T-cell (primary cell): Measurements from ENCODE around the gene PHC2. TPM values are rescaled to one million over a fixed set of nuclear protein-coding genes. Genes with fewer than 3 reads are reported as not detected.

Experiments used
- ATAC-seq, 4 experiments: fragments of 200-7000 bp in 3 of 4; fragments of 150-1000 bp in 1 of 4; cut with Tn5 transposase; replicated peaks in 1 of 4; 1 replicate in 3 of 4; 2 replicates in 1 of 4; pipeline ENCODE4 v1.10.0; 2021; ENCODE audit warnings: moderate library complexity in 3 of 4, mild to moderate bottlenecking in 2 of 4, moderate number of reproducible peaks in 1 of 4
- CTCF ChIA-PET, 2 donors: fragments of 300-600 bp; sonication (Branson Sonifier 250); formaldehyde crosslinking; loops; one replicate each; lab custom pipeline; 2022; ENCODE audit warnings: antibody characterized with exemption in 2 of 2; lab: Charles Lee
- POLR2A ChIA-PET, 2 donors: fragments of 300-600 bp; sonication (Branson Sonifier 250); formaldehyde crosslinking; loops; one replicate each; lab custom pipeline; 2022; ENCODE audit warnings: antibody characterized with exemption in 2 of 2; lab: Charles Lee
- DNase-seq, 35 experiments: peaks; one replicate each; pipeline versions ENCODE4 v3.0.0 to v3.0.0-alpha.2; 2013 to 2023
- H3K27ac ChIP-seq: one replicate; pipeline ENCODE4 v1.5.1; 2013; ENCODE audit warnings: low read length
- H3K27me3 ChIP-seq, 2 experiments: replicated peaks in 1 of 2; 1 replicate in 1 of 2; 2 replicates in 1 of 2; pipeline versions ENCODE4 v1.6.1 to v1.7.0; 2013; ENCODE audit warnings: low read length in 1 of 2, mixed read lengths in 1 of 2; ENCODE audit not compliant: control insufficient read depth in 2 of 2, insufficient read depth in 2 of 2; ENCODE audit errors: extremely low read depth in 1 of 2
- H3K36me3 ChIP-seq, 2 donors: 1 replicate in 1 of 2; 2 replicates in 1 of 2; pipeline versions ENCODE4 v1.6.1 to v1.7.0; 2013; ENCODE audit warnings: low read length in 1 of 2; ENCODE audit not compliant: control insufficient read depth in 2 of 2, insufficient read depth in 1 of 2; ENCODE audit errors: extremely low read depth in 1 of 2
- H3K4me1 ChIP-seq, 2 experiments: 1 replicate in 1 of 2; 2 replicates in 1 of 2; pipeline versions ENCODE4 v1.6.1 to v1.7.0; 2013; ENCODE audit warnings: low read length in 2 of 2, mixed read lengths in 1 of 2; ENCODE audit not compliant: insufficient read depth in 2 of 2, control insufficient read depth in 1 of 2; ENCODE audit errors: extremely low read depth in 1 of 2
- H3K4me3 ChIP-seq, 2 donors: 1 replicate in 1 of 2; 2 replicates in 1 of 2; pipeline versions ENCODE4 v1.5.1 to v1.7.0; 2013; ENCODE audit warnings: mild to moderate bottlenecking in 2 of 2, low read length in 1 of 2, moderate library complexity in 1 of 2; ENCODE audit not compliant: control insufficient read depth in 1 of 2; ENCODE audit errors: extremely low read depth in 1 of 2
- H3K9me3 ChIP-seq: 2 replicates; pipeline ENCODE4 v1.7.0; 2013
- H3K27ac Mint-ChIP-seq, 2 donors: one replicate each; pipeline ENCODE4 v1.8.0; 2020 to 2021; ENCODE audit warnings: mild to moderate bottlenecking in 2 of 2, mixed read lengths in 2 of 2
- H3K27me3 Mint-ChIP-seq, 2 donors: one replicate each; pipeline ENCODE4 v1.8.0; 2021 to 2022; ENCODE audit warnings: mixed read lengths in 2 of 2
- H3K36me3 Mint-ChIP-seq: one replicate; pipeline ENCODE4 v1.8.0; 2021; ENCODE audit warnings: mixed read lengths
- H3K4me1 Mint-ChIP-seq, 3 donors: one replicate each; pipeline ENCODE4 v1.8.0; 2020 to 2022; ENCODE audit warnings: mixed read lengths in 3 of 3, mild to moderate bottlenecking in 1 of 3
- H3K4me3 Mint-ChIP-seq, 3 donors: one replicate each; pipeline ENCODE4 v1.8.0; 2020 to 2022; ENCODE audit warnings: mild to moderate bottlenecking in 3 of 3, mixed read lengths in 3 of 3, moderate library complexity in 3 of 3
- H3K9me3 Mint-ChIP-seq, 3 donors: one replicate each; pipeline ENCODE4 v1.8.0; 2020 to 2022; ENCODE audit warnings: mixed read lengths in 3 of 3
- WGBS: methylation state at CpG from one replicate; pipeline ENCODE4 v1.1.5; 2013; ENCODE audit warnings: missing lambda C conversion rate; ENCODE audit not compliant: insufficient coverage; 5-methylcytosine and 5-hydroxymethylcytosine counted together
- total RNA-seq, 35 experiments: library from RNA in 6 of 35; stranded (reverse) in 6 of 35; fragments of 120-200 nt in 1 of 35; gene quantifications; one replicate each; pipeline versions ENCODE4 v1.2.1 to v1.2.4 and lab custom pipeline; 2013 to 2026

The PHC2 gene
- total RNA-seq, 5 donors from 2014 or later (not counting 1 experiment from before 2014, with no cell fraction given), result 29.7 to 39.3 (median 37.9) TPM

GRCh38 chr1:33327587-33328325 is 103.1 kb downstream of the PHC2 start:
- Mint-ChIP-seq H3K4me3 (no peak overlapping the region), H3K27ac (no peak overlapping the region), H3K9me3 (no peaks in the 10 kb centered on the region), H3K27me3 (no peaks in the 10 kb centered on the region), H3K36me3 (peaks cover 59% of the 10 kb centered on the region), H3K4me1 (no peaks in the 10 kb centered on the region)
- POLR2A ChIA-PET, result interaction anchor here in 1 of 2 donors (0.6 kb wide), 1 partner anchor 22 kb away, joined by 5 read pairs; no protein-coding TSS in a partner anchor
- H3K27ac ChIP-seq, result no peak overlapping the region
- H3K4me3 ChIP-seq, result no peak overlapping the region
- H3K9me3 ChIP-seq, result no peaks in the 10 kb centered on the region
- peaks cover 49 to 93% of the 10 kb centered on the region in 2 donors for H3K36me3 ChIP-seq
- H3K4me1 ChIP-seq, result no peaks in the 10 kb centered on the region
- CTCF ChIA-PET, result no interaction called here
- no peaks in the 10 kb centered on the region for H3K27me3 ChIP-seq
- ATAC-seq, result no peak
- WGBS, result 97% methylated on average over 5 of the region's 9 CpGs
- DNase-seq, result no peak

DNA sequence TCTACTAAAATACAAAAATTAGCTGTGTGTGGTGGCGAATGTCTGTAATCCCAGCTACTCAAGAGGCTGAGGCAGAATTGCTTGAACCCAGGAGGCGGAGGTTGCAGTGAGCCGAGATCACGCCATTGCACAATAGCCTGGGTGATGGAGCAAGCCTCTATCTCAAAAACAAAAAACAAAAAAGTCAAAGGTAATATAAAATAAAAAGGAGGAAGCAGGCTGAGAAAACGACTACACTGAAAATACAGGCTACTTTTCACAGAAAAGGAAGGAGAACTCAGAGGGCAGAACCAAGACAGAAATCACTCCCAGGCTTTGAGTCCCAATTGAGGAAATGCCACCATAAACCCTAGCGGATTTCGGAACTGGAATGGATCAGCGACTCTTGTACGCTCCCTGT is 104.1 kb downstream of the PHC2 start:
- H3K36me3 Mint-ChIP-seq, result peaks cover 49% of the 10 kb centered on the region
- no peak for ATAC-seq
- WGBS, result 100% methylated on average over 1 of the region's 9 CpGs
- no peak overlapping the region for H3K4me3 Mint-ChIP-seq
- Histone ChIP-seq H3K4me3 (no peak overlapping the region), H3K27ac (no peak overlapping the region), H3K4me1 (no peaks in the 10 kb centered on the region), H3K27me3 (no peaks in the 10 kb centered on the region), H3K9me3 (no peaks in the 10 kb centered on the region), H3K36me3 (peaks cover 43 to 84% of the 10 kb centered on the region in 2 donors)
- DNase-seq, result no peak
- ChIA-PET POLR2A (no interaction called here), CTCF (no interaction called here)
- H3K27me3 Mint-ChIP-seq, result no peaks in the 10 kb centered on the region
- no peaks in the 10 kb centered on the region for H3K9me3 Mint-ChIP-seq
- H3K27ac Mint-ChIP-seq, result no peak overlapping the region
- H3K4me1 Mint-ChIP-seq, result no peaks in the 10 kb centered on the region

DNA sequence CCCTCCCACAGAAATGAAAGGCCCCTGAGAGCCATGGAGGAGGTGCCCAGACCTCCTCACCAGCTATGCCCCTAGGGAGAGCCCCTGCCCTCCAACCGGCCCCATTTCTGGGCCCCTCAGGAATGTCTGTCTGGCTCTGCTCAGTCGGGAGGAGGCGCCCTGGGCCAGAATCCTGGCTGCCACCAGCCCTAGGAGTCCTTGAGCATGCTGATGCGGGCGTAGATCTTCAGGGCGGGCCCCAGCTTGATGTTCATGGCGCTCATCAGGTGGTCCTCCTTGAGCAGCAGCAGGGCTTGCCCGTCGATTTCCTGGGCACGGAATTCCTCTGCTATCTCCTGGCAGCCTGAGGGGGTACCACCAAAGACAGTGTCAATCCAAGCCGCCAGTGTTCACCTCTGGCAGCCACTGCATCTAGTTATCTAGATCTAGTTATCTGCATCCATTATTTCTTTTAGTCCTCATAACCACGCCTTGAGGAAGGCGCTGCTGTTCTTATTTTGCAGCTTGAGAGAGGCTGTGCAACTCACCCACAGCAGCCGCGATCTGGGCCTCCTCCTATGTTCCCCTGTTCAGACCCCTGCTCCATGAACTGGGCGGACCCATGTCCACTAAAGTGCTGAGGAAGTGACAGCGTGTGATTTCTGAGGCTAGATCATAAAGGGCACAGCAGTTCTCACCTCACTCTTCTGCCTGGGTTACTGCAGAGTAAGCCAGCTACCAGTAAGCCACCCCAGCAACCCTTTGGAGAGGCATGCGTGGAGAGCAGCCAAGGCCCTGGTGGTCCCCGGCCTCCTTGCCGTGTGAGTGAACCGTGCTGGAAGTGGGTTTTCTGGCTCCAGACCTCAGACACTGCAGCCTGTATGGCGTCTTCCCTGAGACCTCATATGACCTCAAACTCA is 106.0 kb downstream of the PHC2 start:
- 93% methylated on average over 16 of the region's 22 CpGs for WGBS
- no peaks in the 10 kb centered on the region for H3K9me3 ChIP-seq
- no peaks in the 10 kb centered on the region for H3K4me1 ChIP-seq
- ChIA-PET POLR2A (no interaction called here), CTCF (no interaction called here)
- H3K27me3 Mint-ChIP-seq, result no peaks in the 10 kb centered on the region
- H3K27ac Mint-ChIP-seq, result no peak overlapping the region
- no peaks in the 10 kb centered on the region for H3K9me3 Mint-ChIP-seq
- no peak overlapping the region for H3K4me3 Mint-ChIP-seq
- no peaks in the 10 kb centered on the region for H3K4me1 Mint-ChIP-seq
- no peak overlapping the region for H3K4me3 ChIP-seq
- peaks cover 28 to 65% of the 10 kb centered on the region in 2 donors for H3K36me3 ChIP-seq
- no peak for DNase-seq
- peaks cover 38% of the 10 kb centered on the region for H3K36me3 Mint-ChIP-seq
- H3K27ac ChIP-seq, result no peak overlapping the region
- no peak for ATAC-seq
- no peaks in the 10 kb centered on the region for H3K27me3 ChIP-seq

GRCh38 chr1:33323663-33324477 is 107.0 kb downstream of the PHC2 start:
- no peak for DNase-seq
- Mint-ChIP-seq H3K4me3 (no peak overlapping the region), H3K9me3 (no peaks in the 10 kb centered on the region), H3K4me1 (no peaks in the 10 kb centered on the region), H3K27me3 (no peaks in the 10 kb centered on the region), H3K27ac (no peak overlapping the region), H3K36me3 (peaks cover 27% of the 10 kb centered on the region)
- ATAC-seq, result no peak
- Histone ChIP-seq H3K36me3 (peaks cover 24 to 55% of the 10 kb centered on the region in 2 donors), H3K4me3 (no peak overlapping the region), H3K27ac (no peak overlapping the region), H3K9me3 (no peaks in the 10 kb centered on the region), H3K4me1 (no peaks in the 10 kb centered on the region), H3K27me3 (no peaks in the 10 kb centered on the region)
- WGBS, result 96% methylated on average over 7 of the region's 14 CpGs
- POLR2A ChIA-PET, result no interaction called here
- CTCF ChIA-PET, result interaction anchor here in 1 of 2 donors (0.5 kb wide), 1 partner anchor 405 kb away, joined by 7 read pairs; no protein-coding TSS in a partner anchor

- POLR2A ChIA-PET, result interaction anchor here in 1 of 2 donors (0.5 kb wide), 1 partner anchor 40 kb away, joined by 3 read pairs; no protein-coding TSS in a partner anchor
- WGBS, result 90% methylated on average over 3 of the region's 10 CpGs
- H3K27ac Mint-ChIP-seq, result no peak overlapping the region
These were observed 107.9 kb downstream of the PHC2 start for GRCh38 chr1:33322870-33323585.

More at GRCh38 chr1:33322870-33323585, 107.9 kb downstream of the PHC2 start:
- H3K4me1 Mint-ChIP-seq, result no peaks in the 10 kb centered on the region
- no peak overlapping the region for H3K4me3 Mint-ChIP-seq
- CTCF ChIA-PET, result interaction anchor here in 1 of 2 donors (0.5 kb wide), 1 partner anchor 404 kb away, joined by 7 read pairs; no protein-coding TSS in a partner anchor
- no peaks in the 10 kb centered on the region for H3K4me1 ChIP-seq
- no peaks in the 10 kb centered on the region for H3K9me3 ChIP-seq
- H3K36me3 ChIP-seq, result peaks cover 24 to 46% of the 10 kb centered on the region in 2 donors
- DNase-seq, result no peak
- H3K27ac ChIP-seq, result no peak overlapping the region
- H3K36me3 Mint-ChIP-seq, result peaks cover 21% of the 10 kb centered on the region
- H3K27me3 ChIP-seq, result no peaks in the 10 kb centered on the region
- no peak overlapping the region for H3K4me3 ChIP-seq
- H3K27me3 Mint-ChIP-seq, result no peaks in the 10 kb centered on the region
- ATAC-seq, result no peak
- H3K9me3 Mint-ChIP-seq, result no peaks in the 10 kb centered on the region
